ENCODE results near the gene LRP3.

LRP3 gene

GRCh38 chr19:33196446-33197193, 2.5 kb downstream of the LRP3 start:
- no peaks in the 10 kb centered on the region for H3K9me2 ChIP-seq (ENCODE audit: low read depth, low read length)
- no peaks in the 10 kb centered on the region for H3K79me2 ChIP-seq (ENCODE audit: insufficient read depth, low read length)
- H3K9me3 ChIP-seq (ENCODE audit: low read length): no peaks in the 10 kb centered on the region
- no peak overlapping the region for H3K4me2 ChIP-seq (ENCODE audit: low read length)
- no peak overlapping the region for H3K27ac ChIP-seq (ENCODE audit: low read depth, low read length, poor library complexity, severe bottlenecking)
- no peak for TF ChIP-seq EZH2 (IDR thresholded peaks at IDR 0.05; ENCODE audit: borderline replicate concordance, low read length)
- TF ChIP-seq, protein P1, sequence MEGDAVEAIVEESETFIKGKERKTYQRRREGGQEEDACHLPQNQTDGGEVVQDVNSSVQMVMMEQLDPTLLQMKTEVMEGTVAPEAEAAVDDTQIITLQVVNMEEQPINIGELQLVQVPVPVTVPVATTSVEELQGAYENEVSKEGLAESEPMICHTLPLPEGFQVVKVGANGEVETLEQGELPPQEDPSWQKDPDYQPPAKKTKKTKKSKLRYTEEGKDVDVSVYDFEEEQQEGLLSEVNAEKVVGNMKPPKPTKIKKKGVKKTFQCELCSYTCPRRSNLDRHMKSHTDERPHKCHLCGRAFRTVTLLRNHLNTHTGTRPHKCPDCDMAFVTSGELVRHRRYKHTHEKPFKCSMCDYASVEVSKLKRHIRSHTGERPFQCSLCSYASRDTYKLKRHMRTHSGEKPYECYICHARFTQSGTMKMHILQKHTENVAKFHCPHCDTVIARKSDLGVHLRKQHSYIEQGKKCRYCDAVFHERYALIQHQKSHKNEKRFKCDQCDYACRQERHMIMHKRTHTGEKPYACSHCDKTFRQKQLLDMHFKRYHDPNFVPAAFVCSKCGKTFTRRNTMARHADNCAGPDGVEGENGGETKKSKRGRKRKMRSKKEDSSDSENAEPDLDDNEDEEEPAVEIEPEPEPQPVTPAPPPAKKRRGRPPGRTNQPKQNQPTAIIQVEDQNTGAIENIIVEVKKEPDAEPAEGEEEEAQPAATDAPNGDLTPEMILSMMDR (IDR thresholded peaks at IDR 0.05; ENCODE audit: low read length): no peak
- no peaks in the 10 kb centered on the region for H4K20me1 ChIP-seq (ENCODE audit: insufficient read depth, low read length)
- no peak overlapping the region for H2AFZ ChIP-seq (ENCODE audit: low read length)
- no peaks in the 10 kb centered on the region for H3K27me3 ChIP-seq (ENCODE audit: insufficient read depth, low read length)
- no peaks in the 10 kb centered on the region for H3K36me3 ChIP-seq (ENCODE audit: insufficient read depth, low read length)
- no peaks in the 10 kb centered on the region for H3K4me1 ChIP-seq (ENCODE audit: insufficient read depth, low read length, severe bottlenecking)
- H3K4me3 ChIP-seq (ENCODE audit: low read depth, low read length, poor library complexity, severe bottlenecking): no peak overlapping the region
- H3F3A ChIP-seq (ENCODE audit: insufficient read depth, low read length): no peaks in the 10 kb centered on the region
- H3K9ac ChIP-seq (ENCODE audit: low read length): no peak overlapping the region

DNA sequence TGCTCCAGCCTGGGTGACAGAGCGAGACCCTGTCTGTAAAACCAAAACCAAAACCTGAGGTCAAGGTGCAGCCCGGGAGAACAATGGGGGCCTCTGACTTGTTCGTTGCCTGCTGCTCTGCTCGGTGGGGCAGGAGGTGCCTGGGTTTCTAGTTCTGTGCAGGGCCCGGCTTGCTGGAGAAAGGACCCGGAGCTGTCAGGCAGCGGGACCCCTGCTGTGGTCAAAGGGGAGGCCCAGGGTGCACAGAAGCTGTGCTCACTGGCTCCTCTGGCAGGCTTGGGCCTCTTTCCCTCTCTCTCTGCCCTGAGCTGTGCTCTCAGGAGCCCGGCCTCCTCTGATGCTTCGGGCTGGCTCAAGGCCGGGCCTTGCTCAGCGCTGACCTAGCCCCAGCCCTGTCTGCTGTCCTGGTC, 3.5 kb downstream of the LRP3 start:
- Histone ChIP-seq H4K20me1 (ENCODE audit: insufficient read depth, low read length) (no peaks in the 10 kb centered on the region), H3K79me2 (ENCODE audit: insufficient read depth, low read length) (no peaks in the 10 kb centered on the region), H3K9me2 (ENCODE audit: low read depth, low read length) (no peaks in the 10 kb centered on the region), H3F3A (ENCODE audit: insufficient read depth, low read length) (no peaks in the 10 kb centered on the region), H3K9ac (ENCODE audit: low read length) (no peak overlapping the region), H3K4me2 (ENCODE audit: low read length) (no peak overlapping the region), H2AFZ (ENCODE audit: low read length) (no peak overlapping the region), H3K36me3 (ENCODE audit: insufficient read depth, low read length) (no peaks in the 10 kb centered on the region), H3K27me3 (ENCODE audit: insufficient read depth, low read length) (no peaks in the 10 kb centered on the region), H3K27ac (ENCODE audit: low read depth, low read length, poor library complexity, severe bottlenecking) (no peak overlapping the region), H3K4me3 (ENCODE audit: low read depth, low read length, poor library complexity, severe bottlenecking) (no peak overlapping the region), H3K4me1 (ENCODE audit: insufficient read depth, low read length, severe bottlenecking) (no peaks in the 10 kb centered on the region), H3K9me3 (ENCODE audit: low read length) (no peaks in the 10 kb centered on the region)
- TF ChIP-seq EZH2 (IDR thresholded peaks at IDR 0.05; ENCODE audit: borderline replicate concordance, low read length): no peak
- TF ChIP-seq, protein P1 (IDR thresholded peaks at IDR 0.05; ENCODE audit: low read length): no peak

DNA sequence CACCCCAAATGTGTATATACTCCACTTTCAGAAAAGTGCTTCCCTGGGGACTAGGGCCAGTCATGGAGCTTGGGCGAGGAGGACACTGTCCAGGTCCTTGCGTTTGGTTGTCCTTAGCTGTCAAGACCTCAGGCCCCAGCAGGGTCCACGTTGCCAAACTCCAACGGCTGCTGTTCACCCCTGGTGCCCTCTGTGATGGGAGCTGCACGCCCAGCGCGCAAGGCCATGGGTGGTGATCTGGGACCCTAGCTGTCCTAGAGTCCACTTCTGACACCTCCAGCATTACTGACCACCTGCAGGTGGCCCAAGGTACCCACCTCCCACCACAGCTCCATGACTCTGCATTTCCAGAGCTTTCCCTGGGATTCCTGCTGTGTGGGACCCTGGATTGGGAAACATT, 4.0 kb downstream of the LRP3 start:
- Histone ChIP-seq H3K27me3 (ENCODE audit: insufficient read depth, low read length) (no peaks in the 10 kb centered on the region), H3F3A (ENCODE audit: insufficient read depth, low read length) (no peaks in the 10 kb centered on the region), H3K79me2 (ENCODE audit: insufficient read depth, low read length) (no peaks in the 10 kb centered on the region), H3K36me3 (ENCODE audit: insufficient read depth, low read length) (no peaks in the 10 kb centered on the region), H4K20me1 (ENCODE audit: insufficient read depth, low read length) (no peaks in the 10 kb centered on the region), H3K4me3 (ENCODE audit: low read depth, low read length, poor library complexity, severe bottlenecking) (no peak overlapping the region), H3K27ac (ENCODE audit: low read depth, low read length, poor library complexity, severe bottlenecking) (no peak overlapping the region), H2AFZ (ENCODE audit: low read length) (no peak overlapping the region), H3K9ac (ENCODE audit: low read length) (no peak overlapping the region), H3K9me2 (ENCODE audit: low read depth, low read length) (no peaks in the 10 kb centered on the region), H3K9me3 (ENCODE audit: low read length) (no peaks in the 10 kb centered on the region), H3K4me1 (ENCODE audit: insufficient read depth, low read length, severe bottlenecking) (no peaks in the 10 kb centered on the region), H3K4me2 (ENCODE audit: low read length) (no peak overlapping the region)
- no peak for TF ChIP-seq EZH2 (IDR thresholded peaks at IDR 0.05; ENCODE audit: borderline replicate concordance, low read length)
- TF ChIP-seq, protein P1 (IDR thresholded peaks at IDR 0.05; ENCODE audit: low read length): no peak
